K562 (cell line): ENCODE results near the gene CCDC159.

Experiments used
- ELF2 ChIP-seq: fragments of 250-450 bp; sonication (Bioruptor Pico); IDR thresholded peaks from 2 replicates; pipeline ENCODE4 v1.5.0; 2021; ENCODE audit warnings: mild to moderate bottlenecking
- EZH2 ChIP-seq: IDR thresholded peaks from 2 replicates; pipeline ENCODE4 v1.6.1; 2012; ENCODE audit warnings: low read depth, mild to moderate bottlenecking, inconsistent platforms, low read length, borderline replicate concordance
- ZNF764 ChIP-seq: fragments of 250-450 bp; sonication (Bioruptor Pico); IDR thresholded peaks from 2 replicates; pipeline ENCODE4 v1.4.0; 2020; ENCODE audit warnings: low read depth, mild to moderate bottlenecking, moderate library complexity

GRCh38 chr19:11342429-11342828 lies 3.9 kb upstream of the CCDC159 start:
- TF ChIP-seq ZNF764 (CRISPR knock-in tag) (no peak), EZH2 (no peak), ELF2 (CRISPR knock-in tag) (no peak)
